GM20431 (cell line): ENCODE results near the gene UBE2E3.

Experiments
- in situ Hi-C: fragments of 300-500 bp; cut with MseI, MboI; formaldehyde crosslinking; loops from one replicate; pipeline ENCODE4 v1.15.0; 2020; ENCODE audit warnings: low sequenced_read_pairs; ENCODE audit not compliant: unreplicated experiment

UBE2E3 gene

DNA sequence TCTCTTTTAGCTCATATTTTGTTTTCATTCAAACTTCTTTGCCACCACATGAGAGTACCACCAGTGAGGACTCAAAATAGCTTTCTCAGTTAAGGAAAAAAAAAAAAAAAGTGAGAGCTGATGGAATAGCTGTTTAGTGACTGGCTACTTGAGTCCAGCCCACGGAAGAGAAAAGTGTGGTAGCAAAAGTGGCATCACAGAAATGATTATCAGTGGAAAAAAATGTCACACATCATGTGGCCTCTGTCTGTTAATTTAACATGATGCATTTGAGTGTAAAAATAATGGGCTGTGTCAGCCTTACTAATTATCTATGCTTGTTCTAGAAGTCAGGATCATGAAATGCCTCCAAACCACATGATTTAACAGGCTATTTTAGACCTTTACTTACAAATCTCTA lies 132.5 kb downstream of the UBE2E3 start:
- in situ Hi-C loops, result loop anchor here (25.0 kb wide), 2 partner anchors 174 to 349 kb away; partner anchors contain the start of gene ITGA4
